HepG2 (cell line): ENCODE data around the gene CACNG5. TPM values are rescaled to one million over a fixed set of nuclear protein-coding genes. Genes with fewer than 3 reads are reported as not detected.

Source experiments
- ATAC-seq: fragments of 200-7000 bp; cut with Tn5 transposase; 3 replicates; pipeline ENCODE4 v1.9.1; 2020; ENCODE audit warnings: mild to moderate bottlenecking, moderate library complexity
- BruUV-seq: library from RNA; stranded (reverse); fragments of 400-500 nt; replicated peaks from 2 replicates; lab custom pipeline; 2021; lab: Mats Ljungman, UMichigan
- CTCF ChIA-PET: fragments of 300-600 bp; formaldehyde crosslinking; extraction: SDS; loops from one replicate; lab custom pipeline; 2021; ENCODE audit warnings: low total read pairs, inconsistent platforms, low intra/inter-chr PET ratio; lab: Yijun Ruan, JAX
- POLR2A ChIA-PET: fragments of 350-600 bp; sonication (Branson Sonifier 250); formaldehyde crosslinking; loops from one replicate; lab custom pipeline; 2020; ENCODE audit warnings: antibody characterized with exemption, inconsistent platforms; lab: Yijun Ruan, JAX
- DNase-seq: peaks from one replicate; pipeline ENCODE4 v3.0.0-alpha.2; 2015; ENCODE audit warnings: low spot score
- FAIRE-seq: peaks from 3 replicates; lab custom pipeline; 2011; peaks lifted over from hg19 to GRCh38; lab: Jason Lieb, UNC
- H2AFZ ChIP-seq: one replicate; pipeline ENCODE4 v1.6.1; 2011; ENCODE audit warnings: low read length, inconsistent platforms
- H3K27ac ChIP-seq: fragments of 300-600 bp; 3 replicates; pipeline ENCODE4 v1.8.0; 2011; ENCODE audit warnings: mixed run types, mild to moderate bottlenecking, mixed read lengths, low read length, inconsistent platforms; ENCODE audit not compliant: insufficient read depth; ENCODE audit errors: extremely low read length
- H3K27me3 ChIP-seq, 2 experiments: fragments of 200-600 bp in 1 of 2; 2 replicates in 1 of 2; 3 replicates in 1 of 2; pipeline versions ENCODE4 v1.6.0 to v1.8.0; 2011; ENCODE audit warnings: low read length in 2 of 2, mild to moderate bottlenecking in 2 of 2, moderate library complexity in 2 of 2, inconsistent platforms in 1 of 2; ENCODE audit not compliant: insufficient read depth in 2 of 2, control insufficient read depth in 1 of 2
- H3K36me3 ChIP-seq, 2 experiments: fragments of 200-600 bp in 1 of 2; replicated peaks in 1 of 2; 2 replicates in 1 of 2; 3 replicates in 1 of 2; pipeline versions ENCODE4 v1.5.1 to v1.8.0; 2011; ENCODE audit warnings: low read length in 2 of 2, inconsistent platforms in 1 of 2; ENCODE audit not compliant: insufficient read depth in 2 of 2, control insufficient read depth in 1 of 2
- H3K4me1 ChIP-seq: 2 replicates; pipeline ENCODE4 v1.5.1; 2012; ENCODE audit warnings: low read length, inconsistent platforms; ENCODE audit not compliant: insufficient read depth
- H3K4me2 ChIP-seq: 2 replicates; pipeline ENCODE4 v1.6.0; 2011; ENCODE audit warnings: low read depth, low read length, inconsistent platforms
- H3K4me3 ChIP-seq, 3 experiments: fragments of 200-600 bp in 1 of 3; sonication (generic), shearing (Covaris generic) in 1 of 3; replicated peaks in 1 of 3; 2 replicates each; pipeline ENCODE4 v1.5.1; 2011 to 2016; ENCODE audit warnings: low read length in 3 of 3, inconsistent platforms in 2 of 3, low read depth in 2 of 3, mild to moderate bottlenecking in 2 of 3, control low read depth in 1 of 3, mixed read lengths in 1 of 3; ENCODE audit not compliant: insufficient read depth in 1 of 3
- H3K79me2 ChIP-seq: one replicate; pipeline ENCODE4 v1.6.1; 2011; ENCODE audit warnings: low read length, inconsistent platforms; ENCODE audit not compliant: insufficient read depth
- H3K9ac ChIP-seq: 2 replicates; pipeline ENCODE4 v1.6.0; 2011; ENCODE audit warnings: mild to moderate bottlenecking, low read depth, low read length, inconsistent platforms; ENCODE audit not compliant: insufficient read depth
- H3K9me3 ChIP-seq: 2 replicates; pipeline ENCODE4 v1.5.1; 2012; ENCODE audit warnings: mild to moderate bottlenecking, low read length
- H4K20me1 ChIP-seq: 2 replicates; pipeline ENCODE4 v1.6.0; 2011; ENCODE audit warnings: inconsistent platforms, mild to moderate bottlenecking, low read length, moderate library complexity; ENCODE audit not compliant: insufficient read depth
- CBX5 ChIP-seq: sonication (generic); formaldehyde crosslinking; IDR thresholded peaks from 2 replicates; pipeline ENCODE4 v1.4.0; 2020; ENCODE audit warnings: missing genetic modification reagents, borderline replicate concordance
- CENPX ChIP-seq: sonication (generic); formaldehyde crosslinking; IDR thresholded peaks from 2 replicates; pipeline ENCODE4 v1.9.0; 2021; ENCODE audit warnings: mild to moderate bottlenecking, missing genetic modification reagents, moderate library complexity
- EEA1 ChIP-seq: sonication (generic); formaldehyde crosslinking; IDR thresholded peaks from 2 replicates; pipeline ENCODE4 v1.5.1; 2020; ENCODE audit warnings: mild to moderate bottlenecking, missing genetic modification reagents, borderline replicate concordance
- FIP1L1 ChIP-seq: fragments of 200-400 bp; formaldehyde crosslinking; IDR thresholded peaks from 2 replicates; pipeline ENCODE4 v1.6.1; 2018; ENCODE audit warnings: low read depth, mild to moderate bottlenecking, low read length, moderate library complexity, borderline replicate concordance; ENCODE audit not compliant: insufficient read depth
- GATAD1 ChIP-seq: IDR thresholded peaks from 2 replicates; pipeline ENCODE4 v1.6.1; 2016; ENCODE audit warnings: missing genetic modification reagents, missing compliant biosample characterization
- KDM5A ChIP-seq: fragments of 200-600 bp; sonication (generic); IDR thresholded peaks from 2 replicates; pipeline ENCODE4 v1.7.0; 2018; ENCODE audit warnings: antibody characterized with exemption, mild to moderate bottlenecking, low read length, borderline replicate concordance
- MED8 ChIP-seq: sonication (generic); formaldehyde crosslinking; IDR thresholded peaks from 2 replicates; pipeline ENCODE4 v1.8.1; 2023; ENCODE audit warnings: mild to moderate bottlenecking, missing genetic modification reagents; ENCODE audit not compliant: insufficient replicate concordance
- NKX3-1 ChIP-seq: sonication (generic); formaldehyde crosslinking; IDR thresholded peaks from 2 replicates; pipeline ENCODE4 v1.5.0; 2020; ENCODE audit warnings: missing genetic modification reagents
- NR2F6 ChIP-seq, 2 experiments: IDR thresholded peaks; 2 replicates each; pipeline ENCODE4 v1.6.1; 2016; ENCODE audit warnings: antibody characterized with exemption in 1 of 2, mild to moderate bottlenecking in 1 of 2
- SNAI1 ChIP-seq: sonication (generic); formaldehyde crosslinking; IDR thresholded peaks from 2 replicates; pipeline ENCODE4 v1.5.0; 2020; ENCODE audit warnings: mild to moderate bottlenecking, missing genetic modification reagents, borderline replicate concordance
- ZBTB21 ChIP-seq: sonication (generic); formaldehyde crosslinking; IDR thresholded peaks from 2 replicates; pipeline ENCODE4 v1.4.0; 2020; ENCODE audit warnings: missing genetic modification reagents
- ZNF235 ChIP-seq: sonication (generic); formaldehyde crosslinking; IDR thresholded peaks from 2 replicates; pipeline ENCODE4 v1.8.1; 2023; ENCODE audit warnings: mild to moderate bottlenecking, missing genetic modification reagents, borderline replicate concordance
- ZNF3 ChIP-seq: IDR thresholded peaks from 2 replicates; pipeline ENCODE4 v1.7.0; 2017; ENCODE audit warnings: inconsistent platforms
- ZNF672 ChIP-seq: sonication (generic); formaldehyde crosslinking; IDR thresholded peaks from 2 replicates; pipeline ENCODE4 v1.8.1; 2022; ENCODE audit warnings: missing genetic modification reagents
- ZNF7 ChIP-seq: IDR thresholded peaks from 2 replicates; pipeline ENCODE4 v1.6.1; 2016; ENCODE audit warnings: missing biosample characterization, missing genetic modification reagents
- ZNF841 ChIP-seq: sonication (generic); formaldehyde crosslinking; IDR thresholded peaks from 2 replicates; pipeline ENCODE4 v1.8.1; 2023; ENCODE audit warnings: missing genetic modification reagents, borderline replicate concordance
- WGBS: methylation state at CpG from one replicate; pipeline ENCODE4 v1.1.6; 2017; ENCODE audit warnings: low lambda C conversion rate; 5-methylcytosine and 5-hydroxymethylcytosine counted together
- in situ Hi-C: cut with HindIII; loops from 2 replicates; pipeline ENCODE4 v1.10.0; 2017; ENCODE audit warnings: low pct_unique_long_range_greater_than_20kb; ENCODE audit not compliant: extremely low pct_ligation_motif_present
- intact Hi-C: fragments of 100-400 bp; cut with micrococcal nuclease; formaldehyde crosslinking; loops from one replicate; pipeline ENCODE4 v1.10.0; 2022; ENCODE audit not compliant: unreplicated experiment
- polyA plus RNA-seq, 8 experiments: library from polyadenylated mRNA; depleted of rRNA in 3 of 8; stranded (reverse) in 7 of 8; unstranded in 1 of 8; fragments of >200 nt; fragmentation: Illumina TruSeq in 4 of 8; extraction: Trizol in 4 of 8; gene quantifications; 2 replicates each; pipeline versions ENCODE4 v1.2.1 to v1.2.3, GENCODE V29; 2011 to 2016; ENCODE audit warnings: low read depth in 4 of 8, missing spikeins in 1 of 8, mixed read lengths in 1 of 8; ENCODE audit not compliant: insufficient read depth in 1 of 8
- total RNA-seq, 5 experiments: library from RNA; depleted of rRNA; stranded (reverse); fragments of >200 nt; fragmentation: Illumina TruSeq; extraction: Trizol; gene quantifications; 2 replicates each; pipeline ENCODE4 v1.2.3, GENCODE V29; 2016; ENCODE audit warnings: low read depth in 1 of 5

CACNG5 gene
- total and polyA plus RNA-seq, 2 of the 13 experiments (the other 11 are each of a cell fraction or from before 2014, with no cell fraction given): not detected

DNA sequence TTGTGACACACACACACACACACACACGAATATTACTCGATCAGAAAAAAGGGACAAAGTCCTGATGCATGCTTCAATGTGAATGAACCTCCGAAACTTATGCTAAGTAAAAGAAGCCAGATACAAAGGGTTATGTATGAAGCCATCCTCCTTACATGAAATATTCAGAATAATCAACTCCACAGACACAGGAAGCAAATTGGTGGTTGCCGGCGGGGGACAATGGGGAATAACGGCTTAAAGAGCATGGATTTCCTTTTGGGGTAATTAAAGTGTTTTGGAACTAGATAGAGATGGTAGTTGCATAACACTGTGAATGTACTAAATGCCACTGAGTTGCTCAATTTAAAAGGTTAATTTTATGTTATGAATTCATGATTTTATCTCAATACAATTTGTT is 8.1 kb upstream of the CACNG5 start:
- Histone ChIP-seq H3K27ac (no peak overlapping the region), H3K4me1 (no peaks in the 10 kb centered on the region), H3K9me3 (no peaks in the 10 kb centered on the region), H3K9ac (no peak overlapping the region), H2AFZ (no peak overlapping the region), H3K79me2 (no peaks in the 10 kb centered on the region), H4K20me1 (peaks cover 3% of the 10 kb centered on the region; the same call in 1 of the 2 replicates), H3K4me2 (no peak overlapping the region), H3K36me3 (no peaks in the 10 kb centered on the region), H3K27me3 (peaks cover 0 to 26% of the 10 kb centered on the region in 2 experiments; a peak in 3 of 5 replicates), H3K4me3 (no peak overlapping the region)
- POLR2A ChIA-PET: no interaction called here
- no peak for TF ChIP-seq GATAD1 (CRISPR knock-in tag)
- no peak for TF ChIP-seq CENPX (CRISPR knock-in tag)
- TF ChIP-seq MED8: no peak
- TF ChIP-seq FIP1L1: no peak
- TF ChIP-seq ZNF841: no peak
- TF ChIP-seq ZNF3: no peak
- TF ChIP-seq ZNF7: no peak
- no peak for TF ChIP-seq KDM5A
- no peak for TF ChIP-seq SNAI1
- TF ChIP-seq ZBTB21 (CRISPR knock-in tag): no peak
- no peak for TF ChIP-seq NR2F6 (IDR thresholded peaks at IDR 0.05)
- TF ChIP-seq NR2F6 (CRISPR knock-in tag; IDR thresholded peaks at IDR 0.05): no peak
- TF ChIP-seq ZNF235 (CRISPR knock-in tag): no peak
- TF ChIP-seq CBX5: no peak
- no peak for TF ChIP-seq ZNF672 (CRISPR knock-in tag)
- TF ChIP-seq EEA1: no peak
- no peak for TF ChIP-seq NKX3-1 (CRISPR knock-in tag)
- intact Hi-C loops (no loop called here), in situ Hi-C loops (no loop called here)
- ATAC-seq (no peak), FAIRE-seq (no peak), DNase-seq (no peak)
- BruUV-seq: no TSS peak
- CTCF ChIA-PET: no interaction called here
- 28% methylated on average over 6 of the region's 6 CpGs for WGBS
